ENCODE data around the gene NGB.

Gene NGB

DNA sequence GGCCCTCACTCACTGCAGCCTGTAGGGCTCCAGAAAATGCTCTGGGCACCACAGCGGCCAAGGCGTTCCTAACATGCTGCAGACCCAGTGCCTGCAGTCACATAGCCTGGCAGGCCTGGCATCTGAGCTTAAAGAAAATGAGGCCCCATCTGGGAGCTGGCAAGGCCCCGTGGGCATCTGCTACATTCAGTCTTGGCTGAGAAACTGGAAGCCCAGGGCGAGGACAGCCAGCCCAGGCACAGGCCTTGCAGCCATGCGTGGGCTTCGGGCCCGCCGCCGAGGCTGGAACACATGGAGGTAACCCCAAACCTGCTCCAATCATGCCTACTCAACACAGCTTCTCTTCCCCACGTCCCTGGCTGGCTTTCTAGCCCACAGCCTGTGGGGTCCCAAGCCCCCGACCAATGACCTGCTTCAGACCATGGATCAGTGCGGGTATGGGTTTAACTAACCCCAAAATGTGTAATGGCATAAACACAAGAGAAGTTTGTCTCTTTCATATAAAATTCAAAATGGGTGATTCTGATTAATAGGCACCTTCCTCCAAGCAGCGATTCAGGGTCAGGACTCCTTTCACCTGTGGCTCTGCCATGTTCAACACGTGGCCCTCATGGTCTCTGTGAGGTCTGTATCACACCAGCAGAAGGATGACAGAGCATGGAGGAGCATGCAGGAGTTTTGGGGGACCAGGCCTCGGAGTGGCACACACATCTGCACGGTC lies 6.4 kb downstream of the NGB start:
- no peak for DNase-seq

DNA sequence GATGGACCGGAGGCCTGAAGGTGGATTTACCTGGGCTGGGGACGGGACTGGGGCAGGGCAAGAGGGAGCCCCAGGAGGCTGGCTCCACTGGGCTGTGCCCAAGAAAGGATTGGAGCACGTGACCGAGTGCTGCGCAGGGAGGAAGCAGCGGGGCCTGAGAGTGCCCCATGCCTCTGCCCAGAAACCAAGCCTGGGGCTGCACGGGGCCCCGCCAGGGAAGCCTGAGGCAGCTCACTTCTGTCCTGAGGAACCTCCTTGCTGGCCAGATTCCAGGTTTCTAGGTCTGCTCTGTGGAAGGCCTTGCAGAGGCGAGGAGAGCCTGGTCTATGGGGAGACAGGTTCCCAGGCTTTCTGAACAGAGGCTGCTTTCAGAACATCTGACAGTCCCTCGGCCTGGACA lies 10.4 kb downstream of the NGB start:
- no peak for DNase-seq

DNA sequence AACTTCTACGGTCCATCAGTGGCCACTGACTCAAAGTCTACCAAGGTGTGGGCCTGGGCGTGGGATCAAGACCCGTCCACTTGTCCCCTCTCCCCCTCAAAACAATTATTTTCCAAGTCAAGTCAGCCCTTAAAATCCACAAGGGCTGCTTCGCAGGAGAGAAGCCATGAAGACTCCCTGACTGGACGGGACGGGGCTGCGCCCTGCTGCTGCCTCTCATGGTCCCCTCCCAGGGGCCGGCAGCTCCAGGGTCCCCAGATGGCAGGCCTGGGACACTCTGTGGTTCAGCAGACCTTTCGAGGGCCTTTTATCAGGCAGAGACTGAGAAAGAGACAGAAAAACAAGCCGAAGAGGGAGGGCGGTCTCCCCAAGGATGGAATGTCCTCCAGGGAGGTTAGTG lies 10.8 kb downstream of the NGB start:
- no peak for DNase-seq

DNA sequence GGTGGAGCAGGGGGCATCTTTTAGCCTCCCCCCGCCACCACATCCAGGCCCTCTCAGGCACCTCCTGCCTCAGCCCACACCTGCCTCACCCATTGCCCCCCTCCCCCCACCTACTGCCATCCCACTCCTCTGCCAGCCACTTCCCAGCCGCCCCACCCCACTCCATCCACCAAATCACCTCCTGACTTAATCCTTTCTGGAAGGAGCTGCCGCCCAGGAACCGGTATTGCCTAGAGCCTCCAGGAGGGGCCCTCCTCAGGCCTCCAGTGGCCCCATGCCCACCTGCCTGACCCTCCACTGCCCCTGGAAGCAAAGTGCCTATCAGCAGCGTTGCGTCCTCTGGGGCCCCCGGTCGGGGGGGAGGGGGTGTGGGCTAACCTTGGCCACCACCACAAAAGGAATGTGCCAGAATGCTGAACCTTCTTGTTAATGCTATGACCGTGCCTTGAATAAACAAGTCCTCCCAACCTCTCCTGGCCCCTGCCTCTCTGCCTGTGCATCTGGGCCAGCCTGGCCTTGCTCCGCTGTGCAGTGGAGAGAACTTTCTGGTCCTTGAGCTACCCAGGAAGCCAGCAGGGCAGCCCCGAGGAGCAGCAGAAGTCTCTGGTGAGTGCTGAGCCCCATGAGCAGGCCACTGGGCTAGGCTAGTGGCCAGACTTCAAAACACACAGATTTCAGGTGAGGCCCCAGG lies 11.8 kb downstream of the NGB start:
- DNase-seq = no peak

DNA sequence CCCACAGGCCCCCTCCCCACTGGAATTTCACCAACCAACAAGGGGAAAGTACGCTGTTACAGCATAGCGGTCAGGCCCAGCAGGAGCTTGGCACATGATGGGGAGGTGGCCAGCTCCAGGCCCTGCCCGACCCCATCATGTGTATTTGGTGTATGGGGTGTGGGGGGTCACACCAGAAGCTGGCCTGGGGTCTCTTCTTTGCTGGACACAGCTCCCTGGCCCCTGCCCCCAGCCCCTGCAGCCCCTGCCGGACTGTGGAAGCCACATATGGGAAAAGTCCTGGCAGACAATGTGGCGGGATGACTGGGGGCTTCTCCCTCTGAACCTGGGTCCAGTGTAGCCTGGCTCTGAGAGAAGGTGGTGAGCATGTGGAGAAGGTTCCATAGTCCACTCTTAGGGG lies 12.4 kb downstream of the NGB start:
- no peak for DNase-seq

DNA sequence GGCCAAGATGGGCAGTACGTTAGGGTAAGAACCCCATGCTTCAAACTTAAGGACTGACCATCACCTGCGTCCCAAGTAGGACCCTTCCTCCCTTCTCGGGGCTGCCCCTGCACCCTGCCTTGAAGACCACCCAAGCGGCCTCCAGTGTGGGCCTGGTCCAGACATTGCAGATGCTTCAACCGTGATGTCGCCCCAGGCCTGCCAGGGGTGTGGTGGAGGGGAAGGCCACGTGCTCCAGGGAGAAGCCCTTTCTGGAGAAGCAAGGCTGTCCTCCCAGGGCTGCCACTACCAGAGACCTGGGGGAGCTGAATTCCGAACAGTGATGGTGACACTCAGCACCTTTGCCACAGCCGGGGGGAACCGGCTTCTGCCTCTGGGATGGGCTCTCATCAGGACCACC lies 13.3 kb downstream of the NGB start:
- DNase-seq = no peak

DNA sequence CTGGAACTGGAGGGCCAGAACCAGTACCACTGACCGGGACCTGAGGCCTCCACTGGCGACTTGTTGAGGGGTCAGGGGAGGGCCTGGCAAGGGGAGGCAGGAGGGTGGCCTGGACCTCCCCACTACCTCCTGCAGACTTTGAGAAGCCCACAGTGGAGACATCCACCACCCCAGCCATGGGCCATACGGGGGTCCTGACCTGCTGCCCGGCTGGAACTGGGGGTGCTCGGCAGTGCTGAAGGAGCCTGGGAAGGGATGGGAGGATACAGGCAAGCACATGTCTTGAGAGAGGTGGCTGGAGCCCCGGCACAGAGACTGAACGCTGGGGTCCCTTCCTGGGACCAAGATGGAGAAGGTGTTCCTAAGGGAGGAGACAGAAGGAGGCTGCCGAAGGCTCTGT lies 14.3 kb downstream of the NGB start:
- DNase-seq = no peak

DNA sequence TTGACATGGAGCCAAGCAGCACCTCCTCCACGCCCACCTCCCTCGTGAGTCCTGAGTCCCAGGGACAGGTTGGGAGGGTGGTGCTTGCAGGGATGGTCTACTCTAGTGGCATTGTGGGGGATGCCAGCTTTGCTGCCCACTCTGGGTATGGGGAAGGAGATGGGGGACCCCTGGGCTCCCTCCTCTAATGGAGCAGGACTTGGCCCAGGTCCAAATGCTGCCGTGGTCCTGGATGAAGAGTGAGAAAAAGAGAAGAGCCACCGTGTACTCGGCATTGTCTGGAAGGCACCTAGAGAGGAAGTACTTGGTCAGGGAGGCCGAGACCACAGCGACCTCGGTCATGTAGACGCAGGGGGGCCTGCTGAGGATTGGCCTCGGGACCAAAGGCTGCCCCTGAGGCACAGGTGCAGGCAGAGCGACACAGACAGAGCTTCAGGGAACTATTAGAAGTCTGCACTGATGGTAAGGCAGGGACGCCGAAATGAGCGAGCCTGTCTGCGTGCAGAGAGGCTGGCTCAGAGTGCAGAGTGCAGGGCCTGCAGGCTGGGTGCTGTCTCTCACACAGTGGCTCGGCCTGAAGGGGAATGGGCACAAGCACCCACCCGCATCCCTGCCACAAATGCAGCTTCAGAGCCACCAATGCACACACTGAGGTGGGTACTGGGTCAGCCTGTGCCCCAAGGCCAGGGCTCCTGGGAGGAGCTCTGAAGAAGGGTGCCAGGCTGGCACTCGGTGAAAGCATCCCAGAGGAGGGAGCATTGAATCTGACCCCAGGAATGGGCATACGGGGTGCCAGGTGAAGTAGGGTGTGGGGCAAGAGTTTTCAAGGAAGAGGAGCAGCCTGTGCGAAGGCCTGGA lies 17.4 kb downstream of the NGB start:
- DNase-seq = no peak

DNA sequence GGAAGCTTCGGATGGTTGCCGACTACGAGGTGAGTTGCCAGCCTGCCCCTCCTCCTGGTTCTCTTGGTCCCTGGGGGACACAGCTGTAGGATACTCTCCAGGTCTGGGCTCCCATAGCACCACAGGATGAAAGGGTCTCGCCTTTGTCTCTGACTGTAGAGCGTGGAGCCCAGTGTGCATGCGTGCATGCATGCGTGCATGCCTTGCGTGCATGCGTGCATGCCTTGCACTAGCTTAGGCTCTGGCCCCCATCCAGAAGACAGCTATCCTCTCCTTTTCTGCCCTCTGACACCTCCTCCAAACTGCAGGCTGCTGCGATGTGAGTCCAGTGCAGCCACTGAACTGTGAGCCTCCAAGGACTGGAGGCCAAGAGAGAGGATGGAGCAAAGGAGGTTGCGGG lies 19.1 kb downstream of the NGB start:
- DNase-seq = no peak

DNA sequence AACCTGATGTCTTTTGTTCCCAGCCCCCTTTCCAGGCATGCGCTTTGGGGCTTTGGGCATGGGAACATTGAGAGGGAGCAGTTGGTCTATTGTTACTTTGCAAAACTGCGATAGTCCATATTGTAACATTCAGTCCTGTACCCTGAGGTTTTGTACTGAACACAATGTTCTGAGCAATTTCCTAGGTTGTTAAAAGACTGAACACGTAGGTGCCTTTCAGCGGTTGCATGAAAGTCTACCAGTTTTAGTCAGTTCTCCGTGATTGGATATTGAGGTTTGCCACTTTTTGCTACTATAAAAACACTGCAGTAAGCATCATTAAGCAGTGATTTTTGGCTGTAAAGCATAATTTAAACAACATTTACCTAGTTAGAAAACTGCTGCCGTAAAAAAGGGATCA lies 20.1 kb downstream of the NGB start:
- peak in 1 of 5 experiments; percentile 57 for DNase-seq

DNA sequence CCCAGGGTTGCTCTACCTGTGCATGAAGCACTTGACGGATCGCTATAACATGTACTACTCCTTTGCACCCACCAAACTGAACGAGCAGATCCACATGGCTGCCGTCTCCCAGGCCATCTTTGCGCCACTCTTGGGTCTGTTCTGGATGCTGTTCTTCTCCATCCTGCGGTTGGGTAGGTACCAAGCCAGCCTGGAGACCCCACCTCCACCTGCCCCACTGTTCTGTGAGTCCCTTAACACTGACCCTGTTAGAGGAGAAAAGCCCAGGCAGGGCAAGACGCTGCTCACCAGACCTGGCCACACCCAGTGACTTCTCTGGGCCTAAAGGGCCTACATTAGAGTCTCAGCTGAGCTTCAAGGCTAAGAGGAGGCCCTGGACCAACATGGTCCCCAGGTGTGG lies 21.7 kb downstream of the NGB start:
- no peak for DNase-seq

DNA sequence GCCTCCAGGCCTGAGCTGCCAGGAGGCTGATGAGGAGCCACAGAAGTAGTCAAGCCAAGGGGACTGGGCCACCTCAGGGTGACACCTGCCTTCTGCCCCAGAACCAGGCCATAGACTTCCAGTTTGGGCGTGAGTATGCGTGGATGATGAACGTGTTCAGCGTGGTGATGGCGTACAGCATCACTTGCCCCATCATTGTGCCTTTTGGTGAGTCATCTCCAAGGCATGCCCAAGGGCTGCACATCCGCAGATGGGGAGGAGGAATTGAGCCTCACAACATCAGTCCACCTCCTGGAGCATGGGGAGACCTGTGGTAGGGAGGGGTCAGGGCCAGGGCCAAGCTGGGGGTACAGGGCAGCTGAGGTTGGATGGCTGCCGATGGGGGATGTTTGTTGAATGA lies 22.3 kb downstream of the NGB start:
- no peak for DNase-seq

DNA sequence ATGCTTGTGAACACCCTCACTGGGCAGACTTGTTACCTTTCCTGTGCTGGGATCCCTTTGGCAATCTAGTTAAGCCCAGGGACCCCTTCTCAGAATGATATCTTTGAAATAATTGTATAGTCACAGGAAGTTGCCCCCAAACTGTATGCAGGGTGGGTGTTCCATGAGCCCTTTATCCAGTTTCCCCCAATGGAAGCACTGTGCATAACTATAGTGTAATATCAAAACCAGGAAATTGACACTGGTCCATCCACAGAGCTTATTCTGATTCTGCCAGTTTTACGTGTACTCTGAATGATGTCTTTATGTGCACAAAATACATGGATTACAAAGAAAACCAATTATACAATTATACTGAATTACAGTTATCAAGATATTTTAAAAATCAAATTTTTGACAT lies 24.2 kb downstream of the NGB start:
- no peak for DNase-seq

DNA sequence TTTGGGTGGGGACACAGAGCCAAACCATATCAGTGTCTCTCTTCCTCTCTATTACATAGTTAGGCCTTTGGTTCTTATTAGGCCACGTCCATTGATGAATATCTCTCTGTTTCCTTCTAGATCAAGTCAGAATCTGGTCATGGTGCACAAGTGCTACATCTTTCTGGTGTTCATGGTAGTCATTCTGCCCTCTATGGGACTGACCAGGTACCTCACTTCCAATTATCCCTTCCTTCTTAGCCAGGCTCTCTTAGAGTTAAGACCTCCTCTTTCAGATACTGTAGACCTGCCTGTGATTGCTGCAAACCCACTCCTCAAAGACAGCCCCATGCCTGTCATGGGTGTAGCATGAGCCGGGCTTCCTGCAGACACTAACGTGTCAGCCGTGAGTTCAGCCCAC lies 25.2 kb downstream of the NGB start:
- no peak for DNase-seq

DNA sequence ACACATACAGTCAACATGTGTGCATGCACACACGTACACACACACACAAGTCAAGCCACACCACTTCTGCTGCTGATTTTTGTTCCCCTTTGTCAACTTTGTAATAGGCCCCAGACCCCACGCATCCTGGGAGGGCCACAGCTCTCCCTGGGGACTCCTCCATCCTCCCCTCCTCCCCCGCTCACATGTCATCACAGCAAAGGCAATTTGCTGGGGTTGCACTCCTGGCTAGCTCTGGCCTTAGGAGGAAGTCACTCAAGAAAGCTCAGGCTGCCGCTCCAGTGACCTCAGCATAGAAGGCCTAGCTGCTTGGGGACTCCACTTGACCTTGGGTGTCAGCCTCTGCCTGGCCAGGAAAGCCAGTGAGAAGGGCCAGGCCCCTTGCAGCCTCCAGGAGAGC lies 27.2 kb downstream of the NGB start:
- no peak for DNase-seq

DNA sequence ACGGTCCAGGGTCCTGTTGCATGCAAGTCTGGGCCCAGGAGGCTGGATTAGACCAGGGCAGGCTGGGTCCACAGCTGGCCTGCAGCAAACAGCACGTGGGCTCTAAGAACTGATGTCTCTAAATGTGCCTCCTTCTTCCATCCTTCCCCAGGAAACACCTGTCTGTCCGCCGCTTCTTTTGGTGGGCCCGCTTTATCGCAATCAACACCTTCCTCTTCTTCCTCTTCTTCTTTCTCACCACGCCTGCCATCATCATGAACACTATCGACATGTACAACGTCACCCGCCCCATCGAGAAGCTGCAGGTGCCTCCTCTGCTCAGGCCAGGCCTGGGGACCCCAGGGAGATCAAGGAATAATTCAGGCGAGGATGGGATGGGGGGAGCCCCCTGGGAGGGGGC lies 28.3 kb downstream of the NGB start:
- DNase-seq = no peak

DNA sequence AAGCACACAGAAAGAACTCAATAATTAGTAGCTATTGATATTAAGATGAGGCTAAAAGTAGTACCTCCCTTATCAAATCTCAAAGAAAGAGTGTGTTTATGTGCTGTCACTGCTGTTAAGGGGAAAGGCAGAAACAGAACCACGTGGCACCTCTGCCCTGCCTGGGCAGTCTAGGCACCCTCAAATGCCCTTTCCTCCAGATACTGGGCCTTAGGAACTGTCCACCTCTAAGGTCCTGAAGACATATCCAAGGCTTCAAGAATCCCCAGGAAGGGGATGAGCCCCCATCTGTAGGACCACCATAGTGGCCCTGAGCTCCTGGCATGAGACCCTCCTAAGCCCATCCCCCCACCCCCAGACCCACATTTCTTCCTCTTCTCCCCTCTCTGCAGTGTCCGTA lies 29.1 kb downstream of the NGB start:
- DNase-seq = no peak

DNA sequence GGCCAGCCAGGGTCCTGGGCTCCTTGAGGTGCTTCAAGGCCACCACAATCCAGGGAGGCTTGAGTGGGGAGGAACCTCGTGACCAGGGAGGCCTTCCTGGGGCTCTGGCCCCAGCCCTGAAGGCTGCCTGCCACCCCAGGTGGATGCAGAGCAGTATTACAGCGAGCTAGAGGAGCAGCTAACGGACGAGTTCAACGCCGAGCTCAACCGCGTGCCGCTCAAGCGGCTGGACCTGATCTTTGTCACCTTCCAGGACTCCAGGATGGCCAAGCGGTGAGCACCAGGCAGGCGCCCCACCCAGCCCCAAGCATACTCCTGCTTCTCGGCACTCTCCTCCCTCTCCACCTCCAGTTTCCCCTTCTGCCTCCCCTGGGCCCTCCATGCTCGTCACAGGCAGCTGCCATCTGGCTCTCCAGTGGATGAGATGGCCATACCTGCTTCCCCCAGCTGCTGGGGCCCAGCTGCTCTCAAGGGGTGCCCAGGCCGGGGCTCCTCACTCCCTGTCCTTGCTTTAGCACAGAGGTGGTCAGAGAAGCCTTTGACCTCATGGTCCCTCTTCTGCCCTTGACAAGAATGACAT lies 30.6 kb downstream of the NGB start:
- no peak for DNase-seq

DNA sequence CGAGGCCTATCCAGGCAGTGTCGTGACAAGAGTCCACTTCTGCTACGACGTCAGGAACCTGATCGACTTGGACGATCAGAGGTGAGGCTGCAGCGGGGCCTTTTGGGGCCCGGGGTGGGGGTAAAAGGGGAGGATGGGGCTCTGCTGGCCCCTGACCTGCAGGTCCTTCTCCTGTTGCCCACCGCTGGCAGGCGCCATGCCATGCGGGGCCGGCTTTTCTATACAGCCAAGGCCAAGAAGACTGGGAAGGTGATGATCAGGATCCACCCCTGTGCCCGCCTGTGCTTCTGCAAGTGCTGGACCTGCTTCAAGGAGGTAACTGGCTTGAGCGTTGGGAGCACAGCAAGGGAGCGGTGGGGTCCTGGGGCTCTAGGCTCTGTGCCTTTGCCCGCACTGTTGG lies 31.6 kb downstream of the NGB start:
- no peak for DNase-seq

DNA sequence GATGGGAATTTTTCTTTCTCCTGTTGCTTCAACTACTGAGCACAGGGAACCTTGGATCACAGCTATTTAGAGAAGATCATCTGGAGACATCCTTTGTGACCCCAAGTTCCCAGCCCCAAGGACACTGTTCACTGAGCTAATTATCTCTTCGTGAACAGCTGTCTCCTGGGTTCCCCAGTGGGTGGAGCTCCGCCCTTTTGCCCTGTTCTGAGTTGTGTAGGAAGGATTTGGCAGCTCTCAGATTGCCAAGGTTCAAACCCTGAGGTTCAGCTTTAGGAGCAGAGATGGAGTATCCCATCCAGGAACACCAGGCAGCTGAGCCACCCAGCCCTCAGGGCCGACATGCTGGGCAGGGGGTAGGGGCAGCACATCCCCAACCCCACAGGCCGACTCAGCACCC lies 32.0 kb downstream of the NGB start:
- no peak for DNase-seq

DNA sequence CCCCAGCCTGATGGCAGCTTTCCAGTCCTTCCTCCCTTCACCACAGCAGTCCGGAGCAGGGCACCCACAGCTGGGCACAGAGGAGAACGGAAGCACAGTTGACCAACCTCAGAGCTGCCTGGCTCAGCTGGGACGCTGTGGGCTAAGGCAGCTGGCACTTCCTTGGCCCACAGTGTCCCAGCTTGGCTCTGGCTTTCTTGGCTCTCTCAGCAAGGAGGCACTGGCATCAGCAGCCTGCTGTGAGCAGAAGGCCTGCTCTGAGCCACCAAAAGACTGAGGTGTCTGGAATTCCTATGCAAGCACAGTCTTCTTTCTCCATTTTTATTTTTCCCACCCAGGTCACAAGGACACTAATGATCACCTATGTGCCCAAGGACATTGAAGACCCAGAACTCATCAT lies 32.6 kb downstream of the NGB start:
- no peak for DNase-seq

DNA sequence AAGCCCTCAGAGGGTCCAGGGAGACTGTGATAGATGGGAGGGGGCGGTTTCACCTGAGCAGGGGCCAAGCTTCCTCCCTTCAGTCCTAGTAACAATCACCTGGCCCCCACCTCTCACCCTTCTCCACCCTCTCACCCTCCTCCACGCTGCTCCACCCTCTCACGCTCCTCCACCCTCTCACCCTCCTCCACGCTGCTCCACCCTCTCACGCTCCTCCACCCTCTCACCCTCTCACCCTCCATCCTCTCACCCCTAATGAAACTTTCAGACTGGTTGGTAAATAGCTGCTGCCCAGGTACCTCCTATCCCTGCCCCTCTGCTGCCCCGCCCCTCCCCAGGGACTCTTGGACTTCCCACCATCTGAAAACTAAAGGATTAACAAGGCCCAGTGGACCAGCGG lies 34.2 kb downstream of the NGB start:
- no peak for DNase-seq

DNA sequence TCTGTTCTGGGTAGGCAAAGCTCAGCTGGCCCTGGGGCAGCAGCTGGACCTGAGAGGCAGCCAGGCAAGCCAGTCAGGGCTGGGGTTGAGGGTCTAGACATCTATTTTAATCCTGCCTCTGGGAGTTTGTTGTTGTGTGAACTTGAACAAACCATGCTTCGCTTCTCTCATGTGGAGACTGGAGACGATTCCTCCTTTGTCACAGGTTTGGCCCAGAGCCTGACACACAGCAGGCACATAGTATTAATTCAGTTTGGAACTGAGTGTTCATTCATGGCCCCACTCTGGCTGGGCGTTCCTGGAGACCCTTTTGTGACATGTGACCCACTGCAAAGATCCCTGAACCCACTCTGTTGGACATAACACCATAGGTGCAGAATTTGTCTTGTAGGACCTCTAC lies 39.3 kb downstream of the NGB start:
- no peak for DNase-seq

DNA sequence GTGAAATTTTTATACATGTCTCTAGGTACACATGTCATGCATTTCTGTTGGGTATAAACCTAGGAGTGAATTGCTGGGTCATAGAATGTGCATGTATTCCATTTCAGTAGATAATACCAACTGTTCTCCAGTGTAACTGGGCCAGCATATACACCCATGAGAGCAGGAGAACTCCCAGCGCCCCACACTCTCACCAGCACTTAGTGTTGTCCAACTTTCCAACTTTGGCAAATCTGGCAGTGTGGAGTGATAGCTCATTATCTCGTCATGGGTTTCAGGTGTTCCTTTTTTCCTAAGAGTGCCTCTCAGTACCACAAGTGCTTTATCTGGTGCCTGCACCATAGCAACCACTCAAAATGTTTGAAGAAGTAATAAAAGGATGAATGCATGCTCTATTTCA lies 40.1 kb downstream of the NGB start:
- DNase-seq = no peak

All from T-helper 2 cell (primary cell).